ENCODE measurements around the gene PTCRA. TPM values are rescaled to one million over a fixed set of nuclear protein-coding genes. Genes with fewer than 3 reads are reported as not detected.

PTCRA gene
- total RNA-seq, 1 experiment from 2014 or later: not detected

- TF ChIP-seq, protein P1, sequence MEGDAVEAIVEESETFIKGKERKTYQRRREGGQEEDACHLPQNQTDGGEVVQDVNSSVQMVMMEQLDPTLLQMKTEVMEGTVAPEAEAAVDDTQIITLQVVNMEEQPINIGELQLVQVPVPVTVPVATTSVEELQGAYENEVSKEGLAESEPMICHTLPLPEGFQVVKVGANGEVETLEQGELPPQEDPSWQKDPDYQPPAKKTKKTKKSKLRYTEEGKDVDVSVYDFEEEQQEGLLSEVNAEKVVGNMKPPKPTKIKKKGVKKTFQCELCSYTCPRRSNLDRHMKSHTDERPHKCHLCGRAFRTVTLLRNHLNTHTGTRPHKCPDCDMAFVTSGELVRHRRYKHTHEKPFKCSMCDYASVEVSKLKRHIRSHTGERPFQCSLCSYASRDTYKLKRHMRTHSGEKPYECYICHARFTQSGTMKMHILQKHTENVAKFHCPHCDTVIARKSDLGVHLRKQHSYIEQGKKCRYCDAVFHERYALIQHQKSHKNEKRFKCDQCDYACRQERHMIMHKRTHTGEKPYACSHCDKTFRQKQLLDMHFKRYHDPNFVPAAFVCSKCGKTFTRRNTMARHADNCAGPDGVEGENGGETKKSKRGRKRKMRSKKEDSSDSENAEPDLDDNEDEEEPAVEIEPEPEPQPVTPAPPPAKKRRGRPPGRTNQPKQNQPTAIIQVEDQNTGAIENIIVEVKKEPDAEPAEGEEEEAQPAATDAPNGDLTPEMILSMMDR (IDR thresholded peaks at IDR 0.05 in 2 of 3, conservative IDR thresholded peaks at IDR 0.05 in 1 of 3; ENCODE audit: borderline replicate concordance in 1 of 3, insufficient read depth in 1 of 3, low read depth in 2 of 3, low read length in 2 of 3): no peak
- TF ChIP-seq ZFX (IDR thresholded peaks at IDR 0.05) (peak; percentile 70; the same call in 1 of the 2 replicates), FOSL1 (IDR thresholded peaks at IDR 0.05; ENCODE audit: low read depth) (no peak), ZNF274 (IDR thresholded peaks at IDR 0.05; ENCODE audit: low read depth, low read length) (no peak)
Observed at GRCh38 chr6:42928986-42929820, 13.3 kb downstream of the PTCRA start, which contains the start of gene CNPY3 (continued).

GRCh38 chr6:42929821-42930360 is 14.0 kb downstream of the PTCRA start:
- Histone ChIP-seq H3K79me2 (ENCODE audit: insufficient read depth, low read length) (peaks cover 48% of the 10 kb centered on the region), H3K36me3 (ENCODE audit: control insufficient read depth in 1 of 2, insufficient read depth in 2 of 2, low read length in 2 of 2) (peaks cover 9 to 17% of the 10 kb centered on the region in 2 experiments; a peak in 3 of 4 replicates), H3K9me3 (ENCODE audit: control insufficient read depth in 1 of 2, insufficient read depth in 1 of 2, low read depth in 1 of 2, low read length in 2 of 2) (no peaks in the 10 kb centered on the region), H3K4me3 (replicated peaks in 1 of 2; ENCODE audit: low read depth in 1 of 2, low read length in 2 of 2) (peak overlapping the region; percentile 60 to 79), H3K9ac (ENCODE audit: low read length) (peak overlapping the region; percentile 73), H3K27ac (ENCODE audit: low read depth, low read length) (peak overlapping the region; percentile 88), H3K4me1 (ENCODE audit: control insufficient read depth in 1 of 2, insufficient read depth in 2 of 2, low read length in 2 of 2) (peaks cover 8 to 18% of the 10 kb centered on the region in 2 experiments; a peak in 3 of 4 replicates), H3K27me3 (ENCODE audit: insufficient read depth, low read length) (no peaks in the 10 kb centered on the region), H4K20me1 (ENCODE audit: insufficient read depth) (no peaks in the 10 kb centered on the region), H3K4me2 (ENCODE audit: low read length) (peak overlapping the region; percentile 82), H3K9me2 (ENCODE audit: insufficient read depth) (no peaks in the 10 kb centered on the region), H2AFZ (ENCODE audit: low read depth, low read length, poor library complexity, severe bottlenecking) (no peak overlapping the region)
- BruUV-seq (replicated peaks): no TSS peak
- ChIA-PET CTCF (interaction anchor here (0.6 to 0.8 kb wide), 2 partner anchors 8 to 404 kb away, joined by 3 to 4 read pairs; no protein-coding TSS in a partner anchor), RAD21 (ENCODE audit: low non-redundant PET in 1 of 2, low total read pairs in 2 of 2, uncharacterized antibody in 2 of 2, unreplicated experiment in 2 of 2) (no interaction called here), POLR2A (interaction anchor here (0.6 to 2.6 kb wide), 12 partner anchors 11 to 273 kb away, joined by 3 to 11 read pairs (median 3); partner anchors contain the start of genes PEX6, PPP2R5D and RRP36)
- intact Hi-C loops (cut with micrococcal nuclease): loop anchor here (1.0 kb wide), 1 partner anchor 84 kb away; the partner anchor contains the start of gene KLHDC3
- TF ChIP-seq ZNF274 (IDR thresholded peaks at IDR 0.05; ENCODE audit: low read depth, low read length) (no peak), CBX3 (IDR thresholded peaks at IDR 0.05; ENCODE audit: low read depth) (no peak), ELF1 (IDR thresholded peaks at IDR 0.05; ENCODE audit: borderline replicate concordance, low read depth) (no peak), CEBPB (IDR thresholded peaks at IDR 0.05; ENCODE audit: low read depth) (no peak), EZH2 (IDR thresholded peaks at IDR 0.05) (no peak), POLR2AphosphoS5 (IDR thresholded peaks at IDR 0.05; ENCODE audit: low read depth, low read length) (no peak), POLR2A (IDR thresholded peaks at IDR 0.05; ENCODE audit: borderline replicate concordance, extremely low read depth, insufficient read depth, insufficient read length) (no peak), SP1 (IDR thresholded peaks at IDR 0.05; ENCODE audit: low read depth) (no peak), EGR1 (IDR thresholded peaks at IDR 0.05; ENCODE audit: low read depth) (no peak)
- TF ChIP-seq, protein P2, sequence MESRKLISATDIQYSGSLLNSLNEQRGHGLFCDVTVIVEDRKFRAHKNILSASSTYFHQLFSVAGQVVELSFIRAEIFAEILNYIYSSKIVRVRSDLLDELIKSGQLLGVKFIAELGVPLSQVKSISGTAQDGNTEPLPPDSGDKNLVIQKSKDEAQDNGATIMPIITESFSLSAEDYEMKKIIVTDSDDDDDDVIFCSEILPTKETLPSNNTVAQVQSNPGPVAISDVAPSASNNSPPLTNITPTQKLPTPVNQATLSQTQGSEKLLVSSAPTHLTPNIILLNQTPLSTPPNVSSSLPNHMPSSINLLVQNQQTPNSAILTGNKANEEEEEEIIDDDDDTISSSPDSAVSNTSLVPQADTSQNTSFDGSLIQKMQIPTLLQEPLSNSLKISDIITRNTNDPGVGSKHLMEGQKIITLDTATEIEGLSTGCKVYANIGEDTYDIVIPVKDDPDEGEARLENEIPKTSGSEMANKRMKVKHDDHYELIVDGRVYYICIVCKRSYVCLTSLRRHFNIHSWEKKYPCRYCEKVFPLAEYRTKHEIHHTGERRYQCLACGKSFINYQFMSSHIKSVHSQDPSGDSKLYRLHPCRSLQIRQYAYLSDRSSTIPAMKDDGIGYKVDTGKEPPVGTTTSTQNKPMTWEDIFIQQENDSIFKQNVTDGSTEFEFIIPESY (IDR thresholded peaks at IDR 0.05; ENCODE audit: extremely low read depth, insufficient replicate concordance, low read length): no peak
- DNase-seq (ENCODE audit: low read depth, low spot score) (no peak), ATAC-seq (peak; percentile 27)
